ENCODE measurements around the gene HMMR.
"Not testable (repeated sequence)": the region's sequence is repeated elsewhere in the genome, so short reads cannot be mapped to it uniquely, and the experiment has no call there.

The HMMR gene
- 0.24 to 3.2 reads per million in 2 experiments for total RNA-seq

DNA sequence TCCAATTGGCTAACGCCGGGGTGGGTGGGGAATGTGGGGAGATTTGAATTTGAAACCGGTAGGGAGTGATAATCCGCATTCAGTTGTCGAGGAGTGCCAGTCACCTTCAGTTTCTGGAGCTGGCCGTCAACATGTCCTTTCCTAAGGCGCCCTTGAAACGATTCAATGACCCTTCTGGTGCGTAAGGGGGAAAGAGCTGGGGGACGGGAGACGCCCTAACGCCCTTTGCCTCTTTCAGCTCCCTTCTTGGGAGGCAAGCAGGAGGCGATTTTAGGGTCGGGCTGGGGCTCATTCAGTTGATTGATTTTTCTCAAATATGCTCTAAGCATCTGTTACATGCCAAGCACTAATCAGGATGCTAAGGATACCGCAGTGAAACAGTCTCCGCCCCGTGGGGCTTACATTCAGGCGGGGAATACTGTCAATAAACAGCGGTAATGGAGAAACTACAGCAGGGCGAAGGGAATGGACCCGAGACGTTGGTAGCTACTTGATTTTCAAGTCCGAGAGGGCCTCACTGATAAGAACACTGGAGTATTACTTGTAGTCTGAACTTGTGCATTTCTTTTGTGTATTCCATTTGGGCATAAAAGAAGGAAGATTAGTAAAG is at the start of gene HMMR:
Gene HMMR, plus strand, starts transcription at position 71 of the 610 bp plus-strand sequence. Its CDS starts 61 bp downstream, at position 132.
- no peak for DNase-seq (ENCODE audit: low read depth)

DNA sequence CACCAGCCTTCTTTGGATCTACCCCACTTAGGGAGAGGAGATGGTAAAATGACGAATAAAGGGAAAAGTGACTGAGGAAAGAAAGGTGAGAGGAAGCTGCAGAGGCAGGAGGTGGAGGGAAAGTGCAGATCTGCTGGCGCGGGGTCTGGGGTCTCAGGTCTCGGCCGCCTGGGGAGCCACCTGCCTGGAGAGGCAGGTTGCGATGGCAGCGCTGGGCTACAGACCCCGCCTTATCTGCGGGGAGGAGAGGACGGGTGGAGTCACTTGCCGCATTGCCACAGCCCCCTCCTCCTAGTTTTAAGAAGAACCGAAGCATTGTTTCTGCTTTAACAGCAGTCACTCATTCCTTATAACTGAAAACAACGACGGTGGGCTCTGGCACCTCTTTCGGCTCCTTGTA is 44.8 kb upstream of the HMMR start:
- not testable (repeated sequence) for DNase-seq (ENCODE audit: low read depth)

- no peak for DNase-seq (ENCODE audit: low read depth)
Observed at GRCh38 chr5:163424836-163425235, 35.6 kb upstream of the HMMR start.

- DNase-seq (ENCODE audit: low read depth) = not testable (repeated sequence)
Observed at GRCh38 chr5:163426128-163426527, 34.3 kb upstream of the HMMR start.

DNA sequence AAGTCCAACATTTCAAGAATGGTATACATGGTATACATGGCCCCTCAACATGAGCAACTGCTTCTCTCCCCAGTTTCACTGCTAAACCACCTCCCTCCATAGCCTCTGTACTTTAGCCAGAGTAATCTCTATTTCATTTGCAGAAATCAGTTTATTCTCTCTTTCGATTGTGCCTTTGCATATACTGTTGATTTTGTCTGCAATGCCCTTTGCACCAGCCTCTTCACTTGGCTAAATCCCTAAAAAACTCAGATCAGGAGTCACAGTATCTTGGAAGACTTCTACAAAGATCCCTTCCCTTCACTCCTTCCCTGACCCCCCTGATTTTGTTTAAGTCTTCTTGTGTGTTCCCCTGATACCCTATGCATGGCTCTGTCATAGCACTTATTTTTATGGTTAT is 27.9 kb upstream of the HMMR start:
- DNase-seq (ENCODE audit: low read depth) = no peak

GRCh38 chr5:163433271-163433670 is 27.2 kb upstream of the HMMR start:
- DNase-seq (ENCODE audit: low read depth) = no peak

DNA sequence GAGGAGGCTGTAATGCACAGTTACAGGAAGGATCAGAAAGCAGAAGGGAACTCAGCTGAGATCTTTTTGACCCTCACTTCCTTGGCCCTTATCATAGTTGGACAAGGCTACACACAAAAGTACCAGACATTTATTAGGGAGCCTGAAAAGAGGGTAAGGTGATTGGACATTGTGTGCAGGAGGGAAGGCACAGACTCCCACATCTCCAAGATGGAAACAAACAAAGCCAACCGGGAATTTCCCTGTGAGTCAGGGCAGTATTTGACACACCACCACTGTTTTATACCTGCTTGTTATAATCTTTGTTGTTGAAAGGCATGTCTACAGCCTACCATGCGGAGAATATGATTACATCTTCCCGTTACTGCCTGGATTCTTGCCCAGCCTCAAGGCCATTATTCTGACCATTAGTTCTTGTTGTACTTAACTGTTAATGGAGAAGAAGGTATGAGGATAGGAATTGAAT is 26.0 kb upstream of the HMMR start:
- no peak for DNase-seq (ENCODE audit: low read depth)

- DNase-seq (ENCODE audit: low read depth) = no peak
Observed at GRCh38 chr5:163436515-163436914, 23.9 kb upstream of the HMMR start.

- DNase-seq (ENCODE audit: low read depth) = no peak
Observed at GRCh38 chr5:163437011-163437308, 23.5 kb upstream of the HMMR start.

- DNase-seq (ENCODE audit: low read depth) = peak; percentile 79
Observed at GRCh38 chr5:163437309-163438182, 22.9 kb upstream of the HMMR start, which contains the start of gene CCNG1. CCNG1 (plus strand) TSS chr5:163437595; CDS start chr5:163439257, 1,662 bp downstream.

GRCh38 chr5:163439092-163439425 is 21.4 kb upstream of the HMMR start:
- DNase-seq (ENCODE audit: low read depth) = no peak

- DNase-seq (ENCODE audit: low read depth) = no peak
Observed at GRCh38 chr5:163440954-163441353, 19.5 kb upstream of the HMMR start.

GRCh38 chr5:163444526-163444925 is 15.9 kb upstream of the HMMR start:
- DNase-seq (ENCODE audit: low read depth) = no peak

GRCh38 chr5:163445345-163445744 is 15.1 kb upstream of the HMMR start:
- DNase-seq (ENCODE audit: low read depth) = no peak

DNA sequence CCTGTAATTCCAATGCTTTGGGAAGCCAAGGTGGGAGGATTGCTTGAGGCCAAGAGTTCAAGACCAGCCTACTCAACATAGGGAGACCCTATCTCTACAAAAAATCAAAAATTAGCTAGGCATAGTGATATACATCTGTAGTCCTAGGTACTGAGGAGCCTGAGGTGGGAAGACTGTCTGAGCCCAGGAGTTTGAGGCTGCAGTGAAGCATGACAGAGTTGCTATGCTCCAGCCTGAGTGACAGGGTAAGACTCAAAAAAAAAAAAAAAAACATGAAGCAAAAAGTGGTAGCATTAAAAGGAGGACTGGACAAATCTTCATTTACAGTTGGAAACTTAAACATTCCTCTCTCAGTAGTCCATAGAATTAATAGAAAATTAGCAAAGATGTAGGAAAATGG is 13.2 kb upstream of the HMMR start:
- DNase-seq (ENCODE audit: low read depth) = no peak

DNA sequence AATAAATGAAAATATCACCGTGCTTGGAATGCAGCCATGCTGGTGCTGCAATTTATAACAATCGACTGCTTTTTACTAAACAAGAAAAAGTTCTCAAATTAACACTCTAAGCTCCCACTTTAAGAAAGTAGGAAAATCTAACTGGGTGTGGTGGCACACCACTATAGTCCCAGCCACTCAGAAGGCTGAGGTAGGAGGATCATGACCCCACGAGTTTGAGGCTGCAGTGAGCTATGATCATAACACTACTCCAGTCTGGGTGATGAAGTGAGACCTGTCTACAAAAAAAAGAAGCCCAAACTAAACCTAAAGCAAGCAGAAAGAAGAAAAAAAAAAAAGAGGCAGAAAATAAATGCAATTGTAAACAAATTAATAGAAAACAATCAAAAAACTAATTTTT is 12.6 kb upstream of the HMMR start:
- DNase-seq (ENCODE audit: low read depth) = no peak

GRCh38 chr5:163448491-163448890 is 11.9 kb upstream of the HMMR start:
- no peak for DNase-seq (ENCODE audit: low read depth)

DNA sequence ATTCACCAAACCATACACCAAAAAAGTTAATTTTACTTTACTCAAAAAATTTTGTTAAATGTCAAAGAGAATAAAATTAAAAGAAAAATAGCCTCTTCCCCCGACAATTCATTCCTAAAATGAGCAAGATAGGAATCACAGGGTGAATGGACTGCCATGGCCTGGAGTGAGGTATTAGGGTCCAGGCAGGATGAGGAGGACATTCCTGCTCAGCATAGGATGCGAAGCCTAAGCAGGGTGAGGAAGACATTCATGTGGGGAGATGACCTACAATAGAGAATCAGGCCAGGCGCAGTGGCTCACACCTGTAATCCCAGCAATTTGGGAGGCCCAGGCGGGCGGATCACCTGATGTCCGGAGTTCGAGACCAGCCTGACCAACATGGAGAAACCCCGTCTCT is 8.9 kb upstream of the HMMR start:
- DNase-seq (ENCODE audit: low read depth) = no peak

DNA sequence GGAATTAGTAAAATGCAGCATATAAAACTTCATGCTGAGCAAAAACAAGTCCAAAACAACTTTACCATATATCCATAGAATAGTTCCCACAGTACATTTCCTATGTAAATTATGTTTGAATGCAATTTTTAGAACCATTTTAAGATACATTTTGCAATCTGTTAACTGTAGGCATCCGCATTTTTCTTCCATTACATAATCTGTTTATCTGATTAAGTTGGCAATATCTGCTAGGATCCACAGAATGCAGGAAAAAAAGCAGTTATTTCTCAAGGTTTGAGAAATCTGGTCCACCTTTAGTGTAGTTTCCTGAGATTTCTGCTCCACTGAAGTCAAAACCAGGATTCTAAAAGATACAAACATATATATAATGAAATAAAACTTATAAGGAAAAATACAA is 6.7 kb upstream of the HMMR start:
- DNase-seq (ENCODE audit: low read depth) = no peak

GRCh38 chr5:163455406-163455805 is 5.0 kb upstream of the HMMR start:
- DNase-seq (ENCODE audit: low read depth) = not testable (repeated sequence)

GRCh38 chr5:163456029-163456589 is 4.3 kb upstream of the HMMR start:
- DNase-seq (ENCODE audit: low read depth) = no peak

- DNase-seq (ENCODE audit: low read depth) = no peak
Observed at GRCh38 chr5:163456840-163457239, 3.6 kb upstream of the HMMR start.

- no peak for DNase-seq (ENCODE audit: low read depth)
Observed at GRCh38 chr5:163458778-163459385, 1.6 kb upstream of the HMMR start.
